HG02870 (cell line): Measurements from ENCODE around the gene MTMR1.

ENCODE experiments used
- ATAC-seq: cut with Tn5 transposase; IDR thresholded peaks from one replicate; pipeline ENCODE4 v1.9.1; 2021; ENCODE audit warnings: mild to moderate bottlenecking, moderate library complexity; ENCODE audit not compliant: unreplicated experiment

Gene MTMR1

DNA sequence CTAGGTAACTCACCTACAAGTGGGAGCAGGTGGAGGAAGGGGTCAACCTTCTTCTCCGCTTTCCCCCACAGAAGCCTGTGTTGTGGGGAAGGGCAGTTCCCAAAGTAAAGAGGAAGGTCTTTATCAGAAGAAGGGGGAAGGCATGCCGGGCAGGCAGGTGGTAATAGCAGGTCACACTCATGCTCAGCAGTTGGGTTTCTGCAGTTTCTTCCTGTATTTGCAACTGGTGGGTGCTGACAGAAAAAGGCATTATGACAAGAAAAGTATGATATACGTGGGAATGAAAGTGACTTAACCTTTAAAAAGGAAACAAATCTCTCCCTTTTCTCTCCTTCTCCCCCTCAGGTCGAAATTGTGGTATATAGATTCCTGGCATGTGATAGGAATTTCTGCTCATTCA, 3.7 kb downstream of the MTMR1 start:
- no peak for ATAC-seq

GRCh38 chrX:150697641-150698040, 4.4 kb downstream of the MTMR1 start:
- no peak for ATAC-seq

DNA sequence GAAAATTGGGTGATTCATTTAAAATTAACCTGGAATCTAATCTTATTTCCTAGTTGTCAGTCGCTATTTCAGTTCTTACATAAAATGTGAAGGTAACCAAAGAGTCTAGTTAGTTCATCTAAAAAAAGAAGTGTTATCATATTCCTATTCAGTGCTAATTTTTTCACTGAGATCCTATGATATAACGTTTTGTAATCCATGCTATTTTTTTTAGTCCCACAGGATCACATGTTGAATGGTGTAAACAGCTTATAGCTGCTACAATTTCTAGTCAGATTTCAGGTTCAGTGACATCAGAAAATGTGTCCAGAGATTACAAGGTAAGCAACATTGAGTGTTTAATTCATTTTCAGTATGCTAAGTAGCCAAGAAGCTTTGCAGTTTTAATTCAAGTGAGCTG, 5.8 kb downstream of the MTMR1 start:
- ATAC-seq, result no peak

DNA sequence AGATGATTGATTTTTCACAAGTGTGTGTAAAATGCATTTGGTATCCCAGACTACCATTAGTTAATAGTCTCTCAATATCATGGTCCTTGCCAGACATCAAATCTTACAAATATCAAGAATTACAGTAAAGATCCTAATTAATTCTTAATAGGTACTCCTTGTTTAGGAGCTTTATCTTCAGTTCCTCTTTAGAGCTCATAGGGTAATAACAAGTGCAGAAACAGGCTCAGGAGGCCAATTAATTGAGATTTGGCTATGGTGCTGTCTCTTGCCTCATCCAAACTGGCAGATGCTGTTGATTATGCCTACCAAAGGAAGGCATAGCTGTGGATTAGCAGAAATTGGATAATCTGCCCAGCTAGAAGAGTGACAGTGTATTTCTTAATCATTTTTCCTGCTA, 6.9 kb downstream of the MTMR1 start:
- ATAC-seq, result no peak

GRCh38 chrX:150701377-150701776, 8.2 kb downstream of the MTMR1 start:
- ATAC-seq, result no peak

DNA sequence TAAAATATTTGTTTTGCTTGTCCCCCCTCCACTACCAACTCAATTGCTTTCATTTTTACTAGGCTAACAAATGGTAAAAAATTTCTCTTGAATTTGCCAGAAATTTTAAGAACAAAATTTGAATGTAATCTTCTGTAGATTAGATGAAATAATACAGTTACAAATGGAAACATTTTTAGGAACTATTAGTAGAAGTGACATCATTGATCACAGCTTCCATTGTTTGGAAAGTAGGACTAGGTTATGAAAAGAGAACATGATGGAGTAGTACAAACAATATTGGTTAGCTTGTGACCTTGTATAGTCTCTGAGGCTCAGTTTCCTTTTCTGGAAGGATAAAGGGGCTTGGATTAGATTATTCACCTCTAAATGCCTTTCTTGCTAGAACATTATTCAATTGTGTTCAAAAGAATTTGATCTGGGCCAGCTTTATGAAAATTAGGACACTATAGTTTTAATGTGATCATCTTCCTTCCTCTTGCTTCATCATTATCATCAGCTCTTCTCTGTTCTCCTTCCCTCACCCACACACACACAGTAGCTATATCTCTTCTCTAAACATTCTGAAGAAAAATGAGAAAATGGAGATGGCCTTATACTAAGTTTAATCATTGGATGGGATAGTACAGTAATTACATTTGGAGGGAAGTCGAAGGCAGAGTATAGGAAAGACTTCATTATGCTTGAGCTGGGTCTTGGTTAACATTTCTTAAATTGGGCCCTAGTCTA, 9.9 kb downstream of the MTMR1 start:
- no peak for ATAC-seq

GRCh38 chrX:150703695-150703974, 10.4 kb downstream of the MTMR1 start:
- ATAC-seq, result no peak

- no peak for ATAC-seq
Measured at GRCh38 chrX:150704030-150704613, 10.9 kb downstream of the MTMR1 start.

- no peak for ATAC-seq
Measured at GRCh38 chrX:150712619-150713018, 19.4 kb downstream of the MTMR1 start.

DNA sequence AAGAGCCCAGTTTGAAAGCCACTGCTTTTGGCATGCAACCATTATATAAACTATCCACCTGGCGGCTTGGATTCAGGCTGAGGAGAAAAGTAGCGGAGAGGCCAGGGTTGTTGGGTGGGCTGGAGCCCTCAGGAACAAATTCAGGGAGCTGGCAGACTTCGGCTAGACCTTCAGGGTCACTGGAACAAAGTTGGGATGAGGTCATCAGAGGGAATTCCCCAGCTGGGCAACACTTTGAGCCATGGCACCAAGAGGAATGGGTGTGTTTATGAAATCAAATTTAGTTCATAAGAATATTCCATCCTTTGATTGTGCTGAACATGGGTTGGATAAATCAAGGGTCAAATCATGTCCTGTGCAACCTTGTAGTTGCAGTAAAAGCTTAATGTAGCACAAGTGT, 22.0 kb downstream of the MTMR1 start:
- ATAC-seq, result no peak

GRCh38 chrX:150719621-150720020, 26.4 kb downstream of the MTMR1 start:
- no peak for ATAC-seq

- no peak for ATAC-seq
Measured at GRCh38 chrX:150729956-150730355, 36.8 kb downstream of the MTMR1 start.

DNA sequence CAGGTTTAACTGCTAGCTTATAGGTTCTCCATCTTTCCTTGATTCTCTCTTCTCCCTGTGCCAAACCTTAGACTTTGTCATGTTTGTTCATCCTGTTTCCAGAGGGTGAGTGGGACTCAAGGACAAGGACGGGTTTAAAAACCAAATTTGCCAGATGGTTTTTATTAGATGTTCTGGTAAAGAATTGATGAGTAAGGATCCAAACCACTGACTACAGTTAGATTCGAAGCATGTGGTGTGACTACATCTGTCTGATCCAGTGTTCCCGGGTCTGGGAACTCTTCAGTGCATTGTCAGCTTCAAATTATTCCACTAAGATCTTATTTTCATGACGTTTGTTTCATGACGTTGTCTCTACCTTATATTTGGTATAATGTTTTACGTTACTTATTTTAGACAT, 37.5 kb downstream of the MTMR1 start:
- ATAC-seq, result no peak

- no peak for ATAC-seq
Measured at GRCh38 chrX:150731795-150732194, 38.6 kb downstream of the MTMR1 start.

DNA sequence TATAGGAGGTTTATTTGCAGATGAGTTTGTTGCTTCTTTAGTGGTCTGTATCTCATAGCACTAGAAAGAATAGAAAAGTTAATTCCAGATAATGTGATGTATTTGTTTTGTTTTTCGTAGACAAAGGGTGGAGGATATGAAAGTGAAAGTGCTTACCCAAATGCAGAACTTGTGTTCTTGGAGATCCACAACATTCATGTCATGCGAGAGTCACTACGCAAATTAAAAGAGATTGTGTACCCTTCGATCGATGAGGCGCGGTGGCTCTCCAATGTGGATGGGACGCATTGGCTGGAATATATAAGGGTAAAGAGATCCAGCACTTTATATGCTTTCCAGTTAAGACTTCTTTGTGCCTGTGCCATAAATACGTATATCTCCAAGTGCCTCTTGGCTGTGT, 43.3 kb downstream of the MTMR1 start:
- ATAC-seq, result peak; percentile 54

- no peak for ATAC-seq
Measured at GRCh38 chrX:150752124-150752523, 58.9 kb downstream of the MTMR1 start.

GRCh38 chrX:150753357-150753756, 60.2 kb downstream of the MTMR1 start:
- ATAC-seq, result no peak

DNA sequence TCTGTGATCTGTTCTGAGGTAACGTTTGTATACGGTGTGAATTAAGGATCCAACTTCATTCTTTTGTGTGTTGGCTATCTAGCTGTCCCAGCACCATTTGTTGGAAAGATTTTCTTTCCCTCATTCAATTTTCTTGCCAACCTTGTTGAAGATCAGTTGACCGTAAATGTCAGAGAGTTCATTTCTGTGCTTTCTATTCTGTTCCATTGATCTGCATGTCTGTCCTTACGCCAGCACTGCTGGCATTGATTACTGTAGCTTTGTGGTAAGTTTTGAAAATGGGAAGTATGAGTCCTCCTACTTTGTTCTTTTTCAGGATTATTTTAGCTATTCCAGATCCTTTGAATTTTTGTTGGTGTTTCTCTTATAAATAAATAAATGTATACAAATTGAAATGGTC, 60.8 kb downstream of the MTMR1 start:
- ATAC-seq, result no peak

DNA sequence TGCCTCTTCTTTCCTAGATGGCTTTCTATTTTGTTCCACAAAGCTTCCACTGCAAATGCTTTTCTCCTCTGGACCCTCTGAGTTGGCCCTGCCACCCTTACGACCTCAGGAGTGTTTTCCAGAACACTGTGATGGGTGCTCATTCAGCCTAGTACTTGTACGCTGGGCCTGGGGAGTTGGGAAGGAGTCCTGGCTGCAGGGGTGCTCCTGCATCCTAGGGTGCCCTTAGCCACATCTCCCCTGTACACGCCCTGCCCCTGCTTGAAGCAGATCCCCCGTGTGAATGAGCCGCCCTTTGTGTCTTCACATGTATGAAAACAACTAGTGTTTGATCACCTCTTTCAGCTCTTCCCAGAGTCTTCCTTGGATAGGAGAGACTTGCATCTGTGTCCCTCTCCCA, 64.2 kb downstream of the MTMR1 start:
- ATAC-seq, result no peak

DNA sequence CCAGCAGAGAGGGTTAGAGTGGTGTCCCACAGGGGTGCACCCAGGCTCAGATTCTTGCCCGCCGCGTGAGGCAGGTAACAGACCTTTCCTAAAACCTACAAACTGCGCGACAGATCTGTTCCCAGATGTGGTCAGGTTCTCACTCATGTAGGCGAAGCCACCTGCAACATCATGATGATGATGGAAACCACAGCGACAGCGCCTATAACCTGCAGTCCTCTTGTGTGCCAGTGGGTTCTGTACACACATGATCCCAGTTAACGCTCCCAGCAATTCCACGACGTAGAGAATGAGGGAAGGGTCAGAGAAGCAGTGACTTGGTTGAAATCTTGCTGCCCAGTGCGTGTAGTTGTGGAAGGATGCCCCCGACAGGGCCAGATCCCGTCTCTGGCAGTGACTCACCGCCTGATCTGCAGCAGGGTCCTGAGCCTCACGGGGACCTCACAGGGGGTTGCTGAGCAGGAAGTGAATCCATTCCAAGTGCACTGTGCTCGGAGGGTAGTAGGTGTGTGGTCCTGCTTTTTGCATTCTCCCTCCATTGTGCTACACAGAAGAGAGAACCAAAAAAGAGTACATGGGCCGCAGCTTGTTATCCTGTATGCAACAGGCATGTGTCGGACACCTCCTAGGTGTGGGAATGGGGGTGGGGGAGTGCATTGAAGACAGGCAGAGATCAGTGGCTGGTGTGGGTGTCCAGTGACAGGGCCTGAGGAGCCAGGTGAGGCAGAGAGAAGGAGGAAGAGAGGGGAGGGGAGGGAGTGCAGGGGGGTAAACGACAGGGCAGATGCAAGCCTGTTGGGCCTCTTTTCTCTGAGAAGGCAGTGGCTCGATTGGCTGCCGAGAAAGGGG, 66.6 kb downstream of the MTMR1 start:
- ATAC-seq, result no peak

GRCh38 chrX:150761176-150761818, 68.1 kb downstream of the MTMR1 start:
- ATAC-seq, result no peak

GRCh38 chrX:150761819-150762216, 68.6 kb downstream of the MTMR1 start:
- no peak for ATAC-seq
